Activated CD8-positive, alpha-beta memory T cell treated with anti-CD3 and anti-CD28 coated beads, Interleukin-2, amount 50 U/mL, for 24 hours (primary cell): Measurements from ENCODE around the gene PATL2.
"Not testable (repeated sequence)": the region's sequence is repeated elsewhere in the genome, so short reads cannot be mapped to it uniquely, and the experiment has no call there.

Source experiments
- DNase-seq: peaks from one replicate; pipeline ENCODE4 v3.0.0-alpha.2; 2020; ENCODE audit errors: extremely low read depth

The PATL2 gene

DNA sequence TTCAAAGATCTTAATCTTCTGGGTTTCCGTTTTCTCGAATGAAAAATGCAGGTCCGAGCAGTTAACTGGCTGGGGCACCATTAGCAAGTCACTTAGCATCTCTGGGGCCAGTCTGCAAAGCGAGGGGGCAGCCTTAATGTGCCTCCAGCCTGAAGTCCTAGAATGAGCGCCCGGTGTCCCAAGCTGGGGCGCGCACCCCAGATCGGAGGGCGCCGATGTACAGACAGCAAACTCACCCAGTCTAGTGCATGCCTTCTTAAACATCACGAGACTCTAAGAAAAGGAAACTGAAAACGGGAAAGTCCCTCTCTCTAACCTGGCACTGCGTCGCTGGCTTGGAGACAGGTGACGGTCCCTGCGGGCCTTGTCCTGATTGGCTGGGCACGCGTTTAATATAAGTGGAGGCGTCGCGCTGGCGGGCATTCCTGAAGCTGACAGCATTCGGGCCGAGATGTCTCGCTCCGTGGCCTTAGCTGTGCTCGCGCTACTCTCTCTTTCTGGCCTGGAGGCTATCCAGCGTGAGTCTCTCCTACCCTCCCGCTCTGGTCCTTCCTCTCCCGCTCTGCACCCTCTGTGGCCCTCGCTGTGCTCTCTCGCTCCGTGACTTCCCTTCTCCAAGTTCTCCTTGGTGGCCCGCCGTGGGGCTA is at the start of gene PATL2, which contains the start of gene B2M:
Gene PATL2 (minus strand): TSS at position 228 of the 647 bp plus-strand sequence. CDS start 34,833 bp downstream, outside the sequence.
Gene B2M (plus strand): TSS at position 422 of the 647 bp plus-strand sequence. CDS start 30 bp downstream, at position 452.
- DNase-seq = peak; percentile 86

GRCh38 chr15:44753345-44753744 is 42.2 kb upstream of the PATL2 start:
- no peak for DNase-seq

DNA sequence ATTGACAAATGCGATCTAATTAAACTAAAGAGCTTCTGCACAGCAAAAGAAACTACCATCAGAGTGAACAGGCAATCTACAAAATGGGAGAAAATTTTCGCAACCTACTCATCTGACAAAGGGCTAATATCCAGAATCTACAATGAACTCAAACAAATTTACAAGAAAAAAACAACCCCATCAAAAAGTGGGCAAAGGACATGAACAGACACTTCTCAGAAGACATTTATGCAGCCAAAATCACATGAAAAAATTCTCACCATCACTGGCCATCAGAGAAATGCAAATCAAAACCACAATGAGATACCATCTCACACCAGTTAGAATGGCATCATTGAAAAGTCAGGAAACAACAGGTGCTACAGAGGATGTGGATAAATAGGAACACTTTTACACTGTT is 32.3 kb upstream of the PATL2 start:
- DNase-seq = not testable (repeated sequence)

DNA sequence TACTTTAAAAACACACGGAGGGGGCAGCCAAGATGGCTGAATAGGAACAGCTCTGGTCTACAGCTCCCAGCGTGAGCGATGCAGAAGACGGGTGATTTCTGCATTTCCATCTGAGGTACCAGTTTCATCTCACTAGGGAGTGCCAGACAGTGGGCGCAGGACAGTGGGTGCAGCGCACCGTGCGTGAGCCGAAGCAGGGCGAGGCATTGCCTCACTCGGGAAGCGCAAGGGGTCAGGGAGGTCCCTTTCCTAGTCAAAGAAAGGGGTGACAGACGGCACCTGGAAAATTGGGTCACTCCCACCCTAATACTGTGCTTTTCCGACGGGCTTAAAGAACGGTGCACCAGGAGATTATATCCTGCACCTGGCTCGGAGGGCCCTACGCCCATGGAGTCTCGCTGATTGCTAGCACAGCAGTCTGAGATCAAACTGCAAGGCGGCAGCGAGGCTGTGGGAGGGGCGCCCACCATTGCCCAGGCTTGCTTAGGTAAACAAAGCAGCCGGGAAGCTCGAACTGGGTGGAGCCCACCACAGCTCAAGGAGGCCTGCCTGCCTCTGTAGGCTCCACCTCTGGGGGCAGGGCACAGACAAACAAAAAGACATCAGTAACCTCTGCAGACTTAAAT is 28.2 kb upstream of the PATL2 start:
- not testable (repeated sequence) for DNase-seq

- no peak for DNase-seq
These were observed 27.3 kb upstream of the PATL2 start for GRCh38 chr15:44738340-44738984.

DNA sequence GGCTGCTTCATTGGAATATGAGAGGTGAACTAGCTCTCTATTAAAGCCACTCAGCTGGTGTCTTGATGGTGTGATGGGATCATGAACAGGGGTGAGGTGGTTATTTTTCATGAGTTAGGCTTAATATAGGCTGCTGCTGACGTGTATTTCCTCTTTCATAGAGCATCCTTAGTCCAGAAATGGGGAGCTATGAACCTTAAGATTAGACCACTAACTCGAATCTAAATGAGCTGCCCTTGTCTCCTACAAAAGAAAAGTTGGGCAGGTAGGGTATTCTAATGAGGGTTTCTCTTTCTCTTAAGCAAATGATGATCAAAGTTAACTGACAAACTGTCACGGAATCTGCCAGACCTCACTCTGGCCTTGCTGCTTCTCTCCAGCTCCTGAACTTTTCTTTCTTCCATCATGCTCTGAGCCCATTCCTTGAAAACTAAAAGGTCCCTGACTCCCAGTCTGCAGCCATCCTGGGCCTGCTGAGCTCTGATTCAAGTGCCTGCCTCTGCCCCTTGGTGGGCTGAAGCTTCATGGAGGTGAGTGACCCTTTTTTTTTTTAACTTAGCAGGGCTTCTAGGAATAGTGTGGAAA is 25.1 kb upstream of the PATL2 start, which contains the start of gene TRIM69:
Gene TRIM69 (plus strand): TSS at position 348 of the 585 bp plus-strand sequence. CDS start 177 bp downstream, at position 525.
- no peak for DNase-seq

DNA sequence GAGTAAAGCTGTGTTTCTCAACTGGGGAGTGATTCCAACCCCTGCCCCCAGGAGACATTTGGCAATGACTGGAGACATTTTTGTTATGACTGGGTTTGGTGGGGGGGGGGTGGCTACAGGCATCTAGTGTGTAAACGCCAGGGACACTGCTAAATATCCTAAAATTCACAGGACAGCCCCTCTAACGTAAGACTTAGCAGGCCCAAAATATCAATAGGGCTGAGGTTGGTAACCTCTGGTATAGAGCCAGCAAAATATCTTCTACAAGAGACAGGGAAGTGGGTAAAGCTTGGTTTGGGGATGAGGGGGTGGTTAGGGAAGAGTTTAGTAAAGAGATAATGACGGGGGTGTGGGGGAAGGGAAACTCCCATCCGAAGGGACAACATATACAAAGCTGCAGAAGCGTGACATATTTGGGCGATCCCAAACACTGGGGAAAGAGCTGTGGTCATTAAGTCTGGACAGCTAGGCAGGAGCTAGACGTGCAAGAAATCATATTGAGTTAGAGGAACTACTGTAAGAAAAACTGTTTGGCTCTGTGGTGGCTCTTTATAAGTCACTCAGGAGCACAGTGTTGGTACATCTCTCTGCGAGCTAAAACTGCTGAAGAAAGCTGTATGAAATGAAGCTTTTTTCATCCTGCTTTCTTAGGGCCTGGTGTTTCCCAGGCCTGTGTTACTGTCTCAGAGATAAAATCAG is 24.5 kb upstream of the PATL2 start:
- DNase-seq = no peak

DNA sequence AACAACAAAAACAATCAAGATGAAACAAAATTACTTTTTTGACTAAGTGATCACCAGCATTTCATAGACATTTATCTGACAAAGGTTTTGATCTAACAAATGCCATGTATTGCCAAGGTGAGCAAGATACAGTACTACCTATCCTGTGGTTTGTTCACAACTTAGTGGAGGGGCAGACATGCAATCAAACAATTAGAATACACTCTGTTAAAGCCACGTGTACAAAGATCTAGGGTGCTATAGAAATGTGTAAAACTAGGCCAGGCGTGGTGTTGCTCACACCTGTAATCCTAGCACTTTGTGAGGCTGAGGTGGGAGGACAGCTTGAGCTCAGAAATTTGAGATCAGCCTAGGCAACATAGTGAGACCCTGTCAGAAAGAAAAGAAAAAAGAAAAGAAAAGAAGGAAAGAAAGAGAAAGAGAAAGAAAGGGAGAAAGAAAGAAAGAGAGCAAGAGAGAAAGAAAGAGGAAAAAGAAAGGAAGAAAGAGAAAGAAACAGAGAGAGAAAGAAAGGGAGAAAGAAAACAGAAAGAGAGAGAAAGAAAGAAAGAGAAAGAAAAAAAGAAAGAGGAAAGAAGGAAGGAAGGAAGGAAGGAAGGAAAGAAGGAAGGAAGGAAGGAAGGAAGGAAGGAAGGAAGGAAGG is 23.8 kb upstream of the PATL2 start:
- DNase-seq = no peak

- no peak for DNase-seq
These were observed 18.4 kb upstream of the PATL2 start for GRCh38 chr15:44729408-44730127.

DNA sequence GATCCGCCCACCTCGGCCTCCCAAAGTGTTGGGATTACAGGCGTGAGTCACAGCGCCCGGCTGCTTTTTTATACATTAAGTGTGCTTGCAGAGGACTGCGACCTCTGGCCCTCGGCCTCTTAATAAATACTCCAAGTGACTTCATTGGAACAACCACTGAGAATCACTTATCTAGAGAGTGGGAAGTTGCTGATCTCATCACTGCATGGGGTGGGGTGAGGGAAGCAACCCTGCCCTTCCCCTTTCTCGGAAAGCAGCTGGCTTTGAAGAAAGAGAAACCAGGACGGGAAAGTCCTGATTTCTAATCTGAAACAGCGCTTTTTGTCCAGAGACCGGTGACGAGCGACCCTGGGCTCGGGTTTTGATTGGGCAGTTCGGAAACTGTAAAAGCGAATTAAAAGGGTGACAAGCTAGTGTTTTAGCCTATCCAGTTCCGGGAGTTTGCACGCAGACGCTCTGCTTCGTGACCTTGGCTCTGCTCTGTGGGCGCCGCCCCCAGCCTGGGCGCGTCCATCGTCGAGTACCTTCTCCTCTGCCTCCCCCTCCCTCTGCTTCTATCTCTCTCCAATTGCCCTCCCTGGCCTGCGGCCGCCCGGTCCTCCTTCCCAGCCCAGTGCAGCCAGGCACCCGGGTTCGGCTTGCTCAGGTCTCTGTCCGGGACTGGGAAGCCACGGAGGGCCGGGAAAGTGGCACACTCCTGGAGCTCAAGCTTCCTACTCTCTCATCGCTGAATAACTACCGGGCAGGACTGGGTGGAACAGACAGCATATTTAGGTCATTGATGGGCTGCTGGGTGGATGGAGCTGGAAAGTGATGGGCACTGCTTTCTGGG is 17.7 kb upstream of the PATL2 start:
- peak; percentile 86 for DNase-seq

DNA sequence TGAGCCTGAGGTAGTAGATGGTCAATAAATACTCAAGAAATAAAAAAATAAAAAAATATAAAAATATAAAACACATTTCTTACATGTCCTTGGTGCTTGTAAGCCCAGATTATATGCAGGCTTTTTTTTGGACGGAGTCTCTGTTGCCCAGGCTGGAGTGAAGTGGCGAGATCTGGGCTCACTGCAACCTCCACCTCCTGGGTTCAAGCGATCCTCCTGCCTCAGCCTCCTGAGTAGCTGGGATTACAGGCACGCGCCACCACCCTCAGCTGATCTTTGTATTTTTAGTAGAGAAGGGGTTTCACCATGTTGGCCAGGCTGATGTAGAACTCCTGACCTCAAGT is 17.1 kb upstream of the PATL2 start:
- DNase-seq = not testable (repeated sequence)

- DNase-seq = no peak
These were observed 16.5 kb upstream of the PATL2 start for GRCh38 chr15:44727485-44728231.

DNA sequence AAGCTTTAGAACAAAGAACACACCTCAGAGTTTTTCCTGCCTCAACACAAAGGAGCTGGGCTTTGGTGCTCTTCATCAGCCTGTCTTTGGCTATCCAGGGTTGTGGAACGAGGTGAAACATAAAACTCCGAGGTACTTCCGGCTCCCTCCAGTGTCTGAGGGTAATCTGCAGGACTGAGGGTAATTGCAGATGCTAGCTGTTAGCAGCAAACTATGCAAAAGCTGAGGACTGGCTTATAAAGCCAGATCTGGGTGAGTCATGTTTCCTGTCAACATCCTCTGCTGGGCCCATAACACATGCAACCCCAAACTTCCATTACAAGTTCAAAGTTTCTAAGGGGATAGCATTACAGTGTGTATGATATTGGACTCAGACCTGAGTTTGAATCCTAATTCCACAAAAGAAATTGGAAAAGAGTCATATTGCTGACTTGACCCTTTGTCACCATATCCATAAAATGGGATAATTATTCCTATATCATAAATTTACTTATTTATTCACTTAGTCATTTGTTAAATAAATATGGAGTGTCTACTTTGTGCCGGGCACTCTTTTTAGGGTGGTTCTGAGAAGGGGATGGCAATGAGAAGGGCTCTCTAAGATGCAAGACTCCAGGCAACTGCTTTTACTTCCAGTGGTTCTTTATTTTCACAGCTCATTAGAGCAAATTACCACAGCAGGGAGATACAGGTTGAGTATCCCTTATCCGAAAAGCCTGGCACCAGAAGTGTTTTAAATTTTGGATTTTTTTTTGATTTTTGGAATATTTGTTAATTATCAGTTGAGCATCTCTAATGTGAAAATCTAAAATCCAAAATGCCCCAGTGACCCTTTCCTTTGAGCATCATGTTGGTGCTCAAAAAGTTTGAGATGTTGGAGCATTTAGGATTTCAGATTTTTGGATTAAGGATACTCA is 15.7 kb upstream of the PATL2 start:
- no peak for DNase-seq

- DNase-seq = no peak
These were observed 15.0 kb upstream of the PATL2 start for GRCh38 chr15:44726136-44726535.

DNA sequence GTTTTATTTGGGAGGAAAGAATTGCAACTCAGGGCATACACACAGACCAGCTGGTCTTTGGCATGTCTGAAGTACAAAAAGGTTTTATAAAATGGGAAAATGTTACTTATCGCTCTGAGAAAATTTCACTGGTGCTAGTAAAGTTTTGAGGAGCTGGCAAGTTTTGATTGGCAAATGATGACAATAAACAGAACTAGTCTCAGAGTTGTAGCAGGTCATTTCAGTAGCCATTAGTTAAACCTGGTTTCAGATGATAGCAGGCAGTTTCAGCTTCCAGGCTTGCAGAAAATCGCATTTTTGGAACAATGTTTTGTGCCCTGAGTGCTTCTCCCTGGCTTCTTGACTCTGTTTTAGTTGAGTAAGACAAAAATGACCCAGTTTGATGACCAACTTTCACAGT is 10.9 kb upstream of the PATL2 start:
- DNase-seq = no peak

DNA sequence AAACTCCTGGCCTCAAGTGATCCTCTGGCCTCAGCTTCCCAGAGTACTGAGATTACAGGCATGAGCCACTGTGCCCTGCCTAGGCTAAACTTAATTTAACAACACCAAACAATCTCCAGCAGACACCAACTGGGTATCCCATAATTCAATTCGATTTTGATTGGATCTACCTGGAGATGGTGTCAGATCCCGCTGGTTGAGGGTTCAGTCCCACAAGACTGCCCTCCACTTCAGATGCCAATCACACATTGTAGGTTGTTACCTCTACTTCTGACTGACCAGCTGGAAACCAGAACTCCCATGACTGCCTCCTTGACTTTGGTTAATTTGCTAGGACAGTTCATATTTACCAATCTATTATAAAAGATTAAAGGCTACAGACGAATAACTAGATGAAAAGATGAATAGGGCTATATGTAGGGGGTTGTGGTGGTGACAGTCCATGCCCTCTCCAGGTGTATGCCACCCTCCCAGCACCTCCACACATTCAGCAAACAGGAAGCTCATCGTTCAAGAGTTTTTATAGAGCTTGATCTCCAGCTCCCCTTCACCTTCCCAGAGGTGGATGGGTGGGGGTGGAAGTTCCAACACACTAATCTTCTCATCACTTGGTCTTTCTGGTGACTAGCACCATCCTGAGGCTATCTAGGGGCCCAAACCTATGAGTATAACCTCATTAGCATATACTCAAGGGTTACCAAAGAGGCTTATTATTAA is 9.5 kb upstream of the PATL2 start:
- no peak for DNase-seq

GRCh38 chr15:44720000-44720435 is 8.9 kb upstream of the PATL2 start:
- DNase-seq = not testable (repeated sequence)
